GM12872 (cell line): ENCODE results near the gene MATR3.

Experiments used
- CTCF ChIP-seq: IDR thresholded peaks from 3 replicates; pipeline ENCODE4 v1.5.1; 2011; ENCODE audit warnings: low read depth, mild to moderate bottlenecking, low read length, moderate library complexity; ENCODE audit not compliant: insufficient read depth

Gene MATR3

DNA sequence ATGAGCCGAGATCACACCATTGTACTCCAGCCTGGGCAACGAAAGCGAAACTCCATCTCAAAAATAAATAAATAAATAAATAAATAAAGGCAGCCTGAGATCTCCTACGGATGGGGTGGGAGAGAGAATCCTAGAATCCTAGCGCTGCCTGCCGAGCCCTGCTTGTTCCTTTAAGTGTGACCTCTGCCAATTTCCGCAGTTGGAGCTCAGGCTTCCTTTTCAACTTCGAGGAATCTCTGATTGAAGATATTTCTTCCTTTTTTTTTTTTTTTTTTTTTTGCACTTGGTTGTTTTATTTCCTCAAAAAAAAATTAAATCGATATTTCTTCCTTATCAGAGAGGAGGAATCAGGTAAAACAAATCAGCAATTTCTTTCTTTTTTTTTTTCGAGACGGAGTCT, 27.3 kb upstream of the MATR3 start:
- TF ChIP-seq CTCF, result no peak

DNA sequence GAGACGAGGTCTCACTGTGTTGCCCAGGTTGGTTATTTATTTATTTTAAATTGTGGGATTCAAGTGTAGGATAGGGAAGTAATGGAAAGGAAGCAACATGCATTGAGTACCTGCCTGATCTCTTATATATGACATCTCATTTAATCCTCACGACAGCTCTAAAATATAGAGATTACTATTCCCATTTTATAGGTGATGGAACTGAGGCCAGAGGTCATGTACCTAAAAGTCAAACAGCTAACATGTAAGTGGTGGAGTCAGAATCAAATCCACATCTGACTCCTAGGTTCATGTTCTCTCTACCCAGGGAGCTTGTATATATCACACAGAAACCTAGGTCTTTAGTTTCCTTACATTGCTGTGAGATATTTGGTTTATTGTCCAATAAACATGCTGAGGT, 26.1 kb upstream of the MATR3 start:
- no peak for TF ChIP-seq CTCF

- peak; percentile 31; the same call in 1 of the 3 replicates for TF ChIP-seq CTCF
Observed at GRCh38 chr5:139268364-139269202, 25.0 kb upstream of the MATR3 start.

DNA sequence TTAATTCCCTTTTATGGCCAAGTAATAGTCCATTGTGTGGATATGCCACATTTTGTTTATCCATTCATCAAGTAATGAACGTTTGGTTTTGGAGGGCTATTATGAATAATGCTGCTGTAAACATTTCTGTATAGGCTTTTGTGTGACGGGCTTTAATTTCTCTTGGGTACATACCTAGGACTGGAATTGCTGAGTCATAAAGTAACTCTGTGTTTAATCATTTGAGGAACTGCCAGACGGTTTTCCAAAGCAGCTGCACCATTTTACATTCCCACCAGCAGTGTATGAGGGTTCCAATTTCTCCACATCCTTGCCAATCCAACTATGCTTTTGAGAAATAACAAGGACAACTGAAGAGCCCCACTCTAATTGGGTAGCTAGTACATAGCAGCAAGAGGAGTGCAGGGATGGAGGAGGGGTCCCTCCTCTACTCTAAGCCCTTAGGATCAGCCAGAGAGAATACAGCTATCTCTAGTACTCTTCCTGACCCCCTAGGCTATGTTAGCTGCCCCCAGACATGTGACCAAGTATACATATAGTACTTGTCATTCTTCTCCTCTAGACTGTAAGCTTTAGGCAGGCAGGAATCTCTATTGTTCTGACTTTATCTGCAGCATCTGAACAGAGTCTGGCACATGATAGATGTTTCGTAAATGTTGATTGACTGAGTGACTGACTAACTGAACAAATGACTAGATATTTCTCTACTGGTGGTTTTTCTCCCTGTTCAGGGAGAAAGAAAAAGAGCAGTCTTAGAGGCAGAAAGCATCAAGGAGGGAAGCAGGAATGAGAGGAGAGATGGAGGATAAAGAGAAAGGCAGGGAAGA, 22.1 kb upstream of the MATR3 start:
- TF ChIP-seq CTCF, result no peak

- TF ChIP-seq CTCF, result no peak
Observed at GRCh38 chr5:139272471-139273321, 20.8 kb upstream of the MATR3 start.

- TF ChIP-seq CTCF, result no peak
Observed at GRCh38 chr5:139273322-139273571, 20.3 kb upstream of the MATR3 start.
